NCI-H128 (cell line): Measurements from ENCODE around the gene CPB2.

Source experiments
- DNase-seq: peaks from one replicate; lab custom pipeline; 2025; ENCODE audit not compliant: unreplicated experiment; lab: John Stamatoyannopoulos, UW

The CPB2 gene, protein sequence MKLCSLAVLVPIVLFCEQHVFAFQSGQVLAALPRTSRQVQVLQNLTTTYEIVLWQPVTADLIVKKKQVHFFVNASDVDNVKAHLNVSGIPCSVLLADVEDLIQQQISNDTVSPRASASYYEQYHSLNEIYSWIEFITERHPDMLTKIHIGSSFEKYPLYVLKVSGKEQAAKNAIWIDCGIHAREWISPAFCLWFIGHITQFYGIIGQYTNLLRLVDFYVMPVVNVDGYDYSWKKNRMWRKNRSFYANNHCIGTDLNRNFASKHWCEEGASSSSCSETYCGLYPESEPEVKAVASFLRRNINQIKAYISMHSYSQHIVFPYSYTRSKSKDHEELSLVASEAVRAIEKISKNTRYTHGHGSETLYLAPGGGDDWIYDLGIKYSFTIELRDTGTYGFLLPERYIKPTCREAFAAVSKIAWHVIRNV

DNA sequence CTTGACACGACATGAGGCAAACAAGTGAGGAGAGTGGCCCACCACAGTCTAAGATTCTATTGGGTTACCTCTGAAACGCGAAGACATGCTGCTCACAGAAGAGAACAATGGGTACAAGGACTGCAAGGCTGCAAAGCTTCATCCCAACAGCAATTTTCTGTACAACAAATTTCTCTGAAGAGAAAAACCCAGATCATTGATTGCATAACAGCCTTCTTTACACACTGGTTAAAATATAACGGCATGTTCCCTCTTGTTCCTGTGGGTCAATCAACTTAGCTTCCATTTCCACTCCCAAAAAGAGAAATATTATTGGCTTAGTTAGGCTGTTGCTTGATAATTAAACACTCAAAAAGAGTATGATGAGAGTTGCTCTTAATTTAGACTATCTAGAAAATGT is at the start of gene CPB2:
CPB2 (minus strand) TSS at position 166 of the 400 bp plus-strand sequence; CDS start at position 142, 24 bp downstream.
- no peak for DNase-seq

DNA sequence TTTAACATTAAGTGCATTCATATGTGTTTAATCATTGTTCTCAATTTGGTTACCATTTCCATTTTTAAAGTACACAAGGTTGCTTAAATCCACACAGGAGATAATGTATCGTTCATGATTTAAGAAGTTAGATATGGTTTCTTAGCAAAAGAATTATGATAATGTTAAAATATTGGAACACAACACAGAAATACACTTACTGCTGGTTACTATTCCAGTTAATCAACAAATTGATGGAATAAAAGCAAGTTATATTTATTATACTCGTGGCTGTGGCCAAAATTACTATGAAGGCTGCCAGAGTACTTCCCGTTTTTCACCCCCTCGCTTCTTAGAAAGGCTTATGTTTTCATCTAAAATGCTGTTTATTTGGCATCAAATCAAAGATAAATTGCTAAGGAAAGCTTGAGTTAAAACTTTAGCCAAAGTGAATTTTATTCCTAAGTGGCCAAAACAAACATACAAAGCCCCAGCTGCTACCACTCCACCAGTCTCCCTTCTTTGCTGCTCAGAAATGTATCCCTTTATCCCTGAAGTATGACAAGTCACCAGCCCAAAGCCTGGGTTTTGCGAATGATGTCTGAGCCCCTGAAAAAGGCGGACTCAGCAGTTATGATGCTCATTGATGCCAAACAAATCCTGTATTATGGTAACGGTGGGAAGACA is 49.4 kb upstream of the CPB2 start:
- no peak for DNase-seq

DNA sequence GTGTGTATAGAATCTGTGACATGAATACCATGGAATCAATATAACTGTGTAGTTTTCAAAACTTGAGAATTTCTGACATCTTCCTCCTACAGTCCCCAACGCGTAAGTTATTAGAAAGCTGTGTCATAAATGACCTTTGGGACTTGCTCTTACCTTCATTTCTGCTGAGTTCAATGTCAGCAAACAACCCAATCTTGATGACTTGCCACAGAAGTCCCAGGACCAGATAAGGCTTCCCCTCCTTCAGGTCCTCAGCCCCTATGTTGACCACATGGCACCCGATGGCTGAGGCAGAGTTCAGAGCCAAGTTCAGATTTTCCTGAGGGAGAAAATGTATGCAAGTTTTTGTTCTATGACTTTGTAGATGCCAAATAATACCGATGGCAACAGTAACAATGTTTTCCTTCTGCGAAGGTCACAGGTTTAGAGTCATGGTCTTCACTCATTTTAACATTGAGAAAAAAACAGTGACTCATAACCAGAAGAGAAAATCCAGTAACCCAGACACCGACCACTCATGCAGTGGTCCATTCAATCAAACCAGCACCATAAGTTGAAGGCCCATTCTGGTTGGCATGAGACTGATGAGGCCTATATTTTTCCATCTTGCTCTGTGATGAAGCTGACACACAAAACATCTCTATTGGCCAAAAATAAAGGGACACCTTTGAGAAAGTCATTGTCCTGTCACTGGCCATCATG is 47.9 kb upstream of the CPB2 start:
- DNase-seq: no peak

DNA sequence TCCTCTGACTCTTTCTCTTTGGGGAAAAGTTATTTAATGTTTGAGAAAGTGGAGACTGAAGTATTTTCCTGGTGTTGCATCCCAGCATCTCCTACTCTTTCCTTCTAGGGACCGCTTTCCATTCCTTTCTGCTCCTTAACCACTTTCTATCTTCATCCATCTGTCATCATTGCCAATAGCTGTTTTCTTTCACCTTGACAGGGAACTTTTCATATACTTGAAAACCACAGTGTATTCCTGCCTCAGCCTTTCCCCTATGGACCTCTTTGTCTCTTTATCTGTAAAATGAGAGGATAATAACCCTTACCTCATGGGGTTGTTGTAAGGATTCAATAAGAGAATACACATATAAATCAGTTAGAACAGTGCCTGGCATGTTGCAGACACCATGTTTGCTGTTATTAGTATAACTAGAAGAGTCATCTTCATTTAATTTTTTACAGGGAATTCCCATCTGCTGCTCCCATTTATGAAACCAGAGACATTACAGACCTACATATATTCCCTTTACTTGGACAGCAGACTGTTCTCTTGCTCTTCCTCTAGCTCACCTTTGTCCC is 45.4 kb upstream of the CPB2 start:
- no peak for DNase-seq

DNA sequence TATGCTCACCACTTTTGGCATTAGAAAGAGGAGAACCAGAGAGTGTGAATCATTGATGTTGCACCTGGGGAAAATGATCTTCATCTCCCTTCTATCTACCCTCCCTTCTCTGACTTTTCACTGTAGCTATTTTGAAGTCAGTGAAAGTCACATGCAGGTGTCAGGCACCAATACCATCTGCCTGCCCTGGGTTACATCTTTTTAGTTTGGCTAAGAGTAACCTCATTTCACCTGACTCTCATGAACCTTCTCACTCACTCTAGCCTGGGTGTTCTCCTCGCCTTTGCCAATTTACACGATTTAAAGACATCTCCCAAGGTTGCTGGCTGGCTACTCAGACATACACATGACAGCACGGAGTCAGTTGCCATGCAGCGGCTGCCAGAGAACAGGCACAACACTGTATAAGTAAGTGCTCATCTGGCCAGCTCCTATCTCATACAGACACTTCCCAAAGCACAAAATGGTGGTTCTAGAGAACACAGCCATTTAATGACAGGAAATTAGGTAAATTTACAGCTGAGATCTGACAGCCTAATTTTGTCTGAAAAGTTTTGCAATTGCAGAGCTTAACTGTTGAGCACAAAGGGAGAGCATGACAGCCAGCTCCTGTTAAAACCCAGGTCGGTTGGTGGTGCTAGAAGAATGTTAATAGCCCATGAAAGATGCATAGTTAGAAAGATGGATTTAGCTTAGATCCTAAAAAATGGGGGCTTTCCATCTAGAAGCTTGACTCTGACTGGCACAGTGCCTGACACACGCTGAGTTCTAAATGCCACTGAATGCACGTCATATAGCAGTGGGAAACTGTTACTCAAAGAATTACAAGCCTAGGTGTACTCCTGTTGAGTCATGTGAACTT is 44.7 kb upstream of the CPB2 start:
- DNase-seq: no peak

DNA sequence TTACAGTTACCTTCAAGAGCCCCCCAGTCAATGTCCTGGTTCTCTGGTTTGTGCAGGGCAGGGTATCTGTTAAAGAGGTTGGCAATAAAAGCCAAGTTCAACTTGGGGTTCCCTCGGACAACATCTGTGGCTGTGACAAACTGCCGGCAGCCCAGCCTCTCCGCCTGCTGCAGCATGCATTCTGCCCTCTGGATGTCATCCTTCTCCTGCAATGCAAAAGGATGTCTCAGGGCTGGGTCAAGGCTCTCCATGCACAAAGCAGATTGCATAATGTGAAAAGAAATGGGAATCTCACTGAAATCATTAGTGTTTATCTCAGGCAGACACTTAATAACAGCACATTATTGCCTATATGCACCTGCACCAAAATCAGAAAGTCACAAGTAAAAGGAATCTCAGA is 42.1 kb upstream of the CPB2 start:
- DNase-seq: no peak

DNA sequence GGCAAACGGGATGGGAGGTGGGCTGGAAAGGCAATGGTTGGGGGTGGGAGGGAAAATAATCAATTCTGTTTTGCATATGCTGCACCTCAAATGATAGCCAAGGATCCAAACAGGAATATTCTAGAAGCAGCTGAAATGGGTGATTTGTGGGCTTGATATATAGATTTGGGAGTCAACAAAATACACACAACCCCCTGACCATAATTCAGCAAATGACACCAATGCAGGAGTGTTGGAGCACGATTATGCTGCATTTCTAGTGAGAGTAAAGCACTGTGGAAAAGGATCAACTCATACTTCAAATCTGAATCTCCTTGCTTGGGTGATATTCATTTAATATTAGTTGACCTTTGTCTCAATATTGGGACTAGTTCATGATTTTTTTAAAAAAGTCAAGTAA is 41.1 kb upstream of the CPB2 start:
- no peak for DNase-seq

DNA sequence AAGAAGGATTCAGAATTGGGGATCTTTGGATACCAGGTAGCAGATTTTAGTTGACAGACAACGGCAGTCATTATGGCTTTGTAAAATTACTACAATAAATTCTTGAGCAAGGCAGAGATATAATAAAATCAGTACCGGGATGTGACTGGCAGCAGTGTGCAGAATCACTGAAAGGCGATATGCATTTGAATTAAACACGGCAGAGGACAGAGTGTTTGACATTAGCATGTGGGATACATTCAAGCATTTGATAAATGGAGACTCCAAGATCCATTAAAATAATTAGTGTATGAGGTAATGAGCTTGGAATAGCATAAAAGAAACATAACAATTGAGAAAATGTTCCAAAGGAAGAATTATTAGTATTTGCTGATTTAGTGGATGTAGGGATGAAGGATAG is 40.3 kb upstream of the CPB2 start:
- no peak for DNase-seq

DNA sequence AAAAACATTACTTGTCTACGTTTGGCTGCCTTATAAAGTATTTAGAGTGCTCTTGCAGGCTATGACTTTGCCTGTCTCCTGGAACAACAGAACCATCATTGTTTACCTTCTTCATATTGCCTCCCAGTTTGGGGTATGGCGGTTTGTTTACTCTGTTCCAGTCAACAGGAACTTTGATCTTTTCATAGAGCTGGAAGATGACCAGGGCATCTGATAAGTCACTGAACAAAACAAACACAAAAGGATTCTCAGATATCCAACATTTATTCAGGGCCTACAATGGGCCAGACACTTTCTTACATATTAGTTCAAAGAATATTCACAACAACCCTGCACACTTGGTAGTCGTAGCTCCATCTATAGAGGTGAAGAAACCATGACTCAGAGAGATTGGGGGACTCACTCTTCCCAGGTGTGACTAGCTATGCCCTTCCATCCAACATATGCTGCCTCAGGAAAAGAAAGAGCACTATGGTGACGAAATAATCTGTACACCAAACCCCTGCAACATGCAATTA is 38.4 kb upstream of the CPB2 start:
- no peak for DNase-seq

DNA sequence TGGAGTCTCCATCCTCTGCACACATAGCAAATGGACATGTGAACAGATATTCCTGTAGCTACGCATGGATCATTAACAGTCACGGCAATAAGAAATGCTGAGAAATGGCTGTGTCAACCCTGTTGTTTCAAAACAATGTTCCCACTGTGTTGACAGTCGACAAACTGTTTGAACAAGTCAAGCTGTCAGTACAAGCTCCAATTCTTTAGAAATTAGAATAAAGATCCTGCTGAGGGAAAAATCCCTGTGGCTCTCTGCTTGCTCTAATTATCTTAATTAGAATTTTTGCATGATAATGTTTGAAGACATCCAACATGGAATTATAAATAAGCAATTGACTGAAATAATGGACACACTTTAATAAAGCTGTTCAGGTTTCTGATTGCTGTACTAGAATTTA is 37.9 kb upstream of the CPB2 start:
- no peak for DNase-seq

DNA sequence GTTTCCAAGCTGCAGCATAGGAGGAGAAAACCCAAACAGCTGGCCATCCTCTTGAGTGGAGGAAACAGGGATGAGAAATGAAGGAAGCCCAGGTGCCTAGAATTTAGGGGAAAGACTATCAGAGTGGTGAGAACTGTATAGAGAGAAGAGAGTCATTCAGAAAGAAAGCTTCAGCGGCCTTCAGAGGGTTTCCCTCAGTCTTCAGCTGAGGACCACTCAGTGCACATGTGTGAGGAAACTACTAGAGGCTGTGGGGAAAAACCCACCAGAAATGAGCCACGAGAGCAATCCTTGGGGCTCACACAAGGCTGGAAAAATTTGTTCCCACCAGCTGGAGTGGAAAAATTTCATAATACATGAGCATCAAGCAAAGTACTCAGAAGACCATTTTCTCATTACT is 35.2 kb upstream of the CPB2 start:
- DNase-seq: no peak

DNA sequence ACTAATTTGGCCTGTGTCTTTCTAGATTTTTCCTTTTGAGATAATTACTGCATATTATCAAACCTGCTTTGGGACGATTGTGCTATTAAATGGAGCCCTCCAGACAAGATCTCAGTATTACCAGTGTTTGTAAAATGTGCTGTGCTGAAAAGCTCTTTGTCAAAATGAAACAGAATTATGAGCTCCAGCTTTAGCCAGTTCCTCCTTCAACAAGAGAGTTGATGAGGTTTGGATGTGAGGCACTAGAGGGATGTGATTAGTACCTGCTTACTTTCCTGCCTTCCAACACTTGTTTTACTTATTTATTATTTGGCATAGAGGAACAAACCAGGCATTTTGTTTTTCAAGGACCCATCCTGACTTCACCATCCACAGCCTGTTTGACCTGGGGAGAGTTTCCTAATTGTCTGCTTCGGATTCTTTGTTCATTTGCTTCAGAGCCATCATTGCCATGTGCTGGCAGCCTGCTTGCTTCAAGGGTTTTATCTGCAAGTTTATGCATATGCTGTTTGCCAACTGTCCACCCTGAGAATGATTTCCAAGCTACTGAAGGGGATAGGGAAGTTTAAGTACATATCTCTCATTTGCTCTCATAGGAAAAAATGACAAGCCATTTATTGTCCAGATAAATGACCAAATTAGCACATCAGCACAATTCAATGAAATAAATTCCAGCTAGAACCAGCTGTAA is 32.9 kb upstream of the CPB2 start:
- no peak for DNase-seq

DNA sequence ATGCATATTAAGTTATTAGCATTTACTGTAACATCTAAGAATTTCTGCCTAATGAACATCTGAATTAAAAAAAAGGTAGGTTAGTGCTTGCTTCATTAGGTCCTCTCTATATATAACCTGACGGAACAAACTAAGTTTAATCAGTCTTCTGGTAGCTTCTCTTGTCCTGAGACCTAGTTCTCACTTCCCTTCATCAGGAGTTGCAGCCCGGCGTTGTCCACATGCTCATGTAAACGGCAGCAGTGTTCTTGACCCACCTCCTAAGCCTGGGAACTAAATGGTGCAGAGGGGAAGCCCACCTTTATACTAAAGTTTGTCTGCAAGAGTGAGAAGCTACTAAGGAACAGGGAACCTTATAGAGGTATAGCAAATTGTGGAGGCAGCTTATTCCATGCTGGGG is 31.9 kb upstream of the CPB2 start:
- DNase-seq: no peak

DNA sequence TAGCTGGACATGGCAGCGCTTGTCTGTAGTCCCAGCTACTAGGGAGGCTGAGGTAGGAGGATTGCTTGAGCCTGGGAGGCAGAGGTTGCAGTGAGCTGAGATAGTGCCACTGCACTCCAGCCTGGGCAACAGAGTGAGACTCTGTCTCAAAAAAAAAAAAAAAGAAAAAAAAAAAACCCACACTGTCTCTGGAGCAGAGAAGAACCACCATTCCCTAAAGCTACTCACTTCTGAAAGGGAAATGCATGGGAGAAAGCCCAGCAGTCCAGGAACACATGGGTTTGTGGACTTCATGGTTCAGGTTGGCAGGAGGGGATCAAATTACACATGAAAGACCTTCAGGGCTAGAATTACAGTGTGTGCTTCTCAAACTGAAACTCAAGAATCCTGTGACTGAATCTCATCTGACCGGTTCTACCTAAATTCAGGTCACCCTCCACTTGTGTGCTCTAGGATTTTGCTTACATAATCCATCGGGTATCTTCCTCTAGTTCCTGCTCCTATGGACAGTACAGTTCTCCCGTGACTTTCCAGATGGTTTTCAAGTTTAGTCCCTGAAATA is 30.2 kb upstream of the CPB2 start:
- peak; percentile 23 for DNase-seq

DNA sequence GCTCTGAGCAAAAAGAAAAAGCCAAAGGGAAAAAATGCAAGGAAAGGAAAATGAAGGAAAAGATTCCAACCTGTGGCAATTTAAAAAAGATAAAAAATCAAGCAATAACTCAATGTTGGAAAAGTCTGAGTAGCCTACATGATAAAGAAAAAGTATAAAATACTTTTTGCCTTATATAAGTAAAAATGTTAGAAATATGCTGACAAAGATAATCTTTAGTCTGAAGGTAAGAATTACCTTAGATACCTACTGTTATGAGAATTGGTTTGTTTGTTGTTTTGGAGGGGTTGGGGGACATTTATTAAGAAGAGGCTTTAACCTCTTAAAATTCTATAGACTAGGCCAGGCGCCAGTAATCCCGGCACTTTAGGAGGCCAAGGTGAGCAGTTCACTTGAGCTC is 29.7 kb upstream of the CPB2 start:
- no peak for DNase-seq

DNA sequence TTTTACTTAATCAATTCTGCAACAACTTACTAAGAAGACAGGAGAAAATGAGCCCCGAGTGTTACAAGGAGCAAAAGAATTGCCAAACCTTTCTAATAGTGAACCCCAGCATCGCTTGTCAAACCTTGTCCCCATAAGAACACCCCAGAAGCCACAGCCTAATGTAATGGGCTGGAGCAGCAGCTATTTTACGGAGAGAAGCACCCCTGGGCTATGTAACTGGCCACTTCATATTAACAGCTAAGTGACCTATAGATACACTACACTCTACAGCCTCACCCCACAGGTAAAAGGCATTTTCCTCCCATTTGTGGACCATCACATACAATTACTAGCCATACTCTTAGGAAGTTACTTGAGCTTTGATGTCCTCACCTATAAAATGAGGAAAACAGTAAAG is 27.3 kb upstream of the CPB2 start:
- DNase-seq: no peak

DNA sequence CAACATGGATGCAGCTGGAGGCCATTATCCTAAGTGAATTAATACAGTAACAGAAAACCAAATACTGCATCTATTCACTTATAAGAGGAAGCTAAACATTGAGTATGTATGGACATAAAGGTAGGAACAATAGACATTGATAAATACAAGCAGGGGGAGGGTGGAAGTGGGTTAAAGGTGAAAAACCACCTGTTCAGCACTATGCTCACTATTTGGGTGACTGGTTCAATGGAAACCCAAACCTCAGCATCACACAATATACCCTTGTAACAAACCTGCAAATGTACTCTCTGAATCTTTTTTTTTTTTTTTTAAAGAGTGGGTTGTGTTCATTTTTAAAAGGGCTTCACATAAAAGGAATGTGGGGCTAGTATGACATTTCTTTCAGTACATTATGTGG is 26.9 kb upstream of the CPB2 start:
- DNase-seq: no peak

DNA sequence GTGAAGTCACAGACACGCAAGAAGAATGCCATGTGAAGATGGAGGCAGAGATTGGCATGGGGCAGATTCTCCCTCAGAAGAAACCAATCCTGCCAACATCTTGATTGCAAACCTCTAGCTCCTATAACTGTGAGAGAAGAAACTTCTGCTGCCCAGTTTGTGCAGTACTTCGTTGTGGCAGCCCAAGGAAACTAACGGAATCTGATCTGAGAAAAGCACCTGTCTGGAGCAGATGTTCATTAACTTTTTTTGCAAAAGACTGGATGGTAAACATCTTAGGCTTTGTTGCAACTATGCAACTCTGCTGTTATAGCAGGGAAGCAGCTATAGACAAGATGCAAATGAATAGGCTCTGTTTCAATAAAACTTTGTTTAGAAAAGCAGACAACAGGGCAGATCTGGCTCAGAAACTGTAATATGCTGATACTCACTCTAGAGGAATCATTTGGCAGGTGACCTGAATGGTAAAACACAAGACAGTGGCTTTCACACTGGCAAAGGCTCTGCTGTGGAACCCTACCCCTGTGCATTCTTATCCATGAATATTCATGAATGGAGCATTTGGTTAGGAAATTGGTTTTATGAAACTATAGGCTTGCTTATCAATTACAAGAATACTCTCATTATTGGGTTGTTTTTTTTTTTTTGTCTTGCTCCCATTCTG is 25.3 kb upstream of the CPB2 start:
- no peak for DNase-seq

DNA sequence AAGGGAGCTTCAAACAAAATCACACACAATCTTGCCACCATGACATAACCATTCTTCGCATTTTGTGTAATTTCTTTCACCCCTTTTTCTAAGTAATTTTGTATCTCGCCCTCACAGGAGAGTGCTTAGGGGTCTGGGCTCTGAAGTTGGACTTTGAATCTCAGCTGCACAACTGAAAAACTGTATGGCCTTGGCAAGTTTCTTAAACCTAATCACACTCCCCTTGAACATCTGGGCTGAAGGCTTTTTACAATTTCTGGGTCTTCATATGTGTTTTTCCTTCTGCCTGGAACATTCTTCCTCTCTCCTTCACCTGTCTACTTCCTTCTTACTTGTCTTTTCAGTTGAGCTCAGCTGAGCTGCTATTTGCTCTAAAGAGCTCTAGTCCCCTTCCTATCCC is 24.3 kb upstream of the CPB2 start:
- DNase-seq: no peak
